Ovary (tissue), 9 donors: Measurements from ENCODE around the gene CDC14B. TPM values are rescaled to one million over a fixed set of nuclear protein-coding genes. Genes with fewer than 3 reads are reported as not detected.
A peak's percentile ranks its signal among the peaks of the same experiment; 100 is the strongest.

Experiments
- DNase-seq, 5 donors: peaks; one replicate each; pipeline ENCODE4 v3.0.0-alpha.2; 2019 to 2020
- H3K27ac ChIP-seq, 2 donors: fragments of 200-600 bp; one replicate each; pipeline versions ENCODE4 v1.5.1 to v1.8.0; 2019 to 2022
- H3K27me3 ChIP-seq: fragments of 200-600 bp; one replicate; pipeline ENCODE4 v1.8.0; 2022
- H3K36me3 ChIP-seq: fragments of 200-600 bp; sonication (generic); one replicate; pipeline ENCODE4 v1.5.1; 2019
- H3K4me1 ChIP-seq: one replicate; pipeline ENCODE4 v1.8.1; 2013; ENCODE audit warnings: mild to moderate bottlenecking, moderate library complexity; ENCODE audit not compliant: insufficient read depth
- H3K4me3 ChIP-seq: fragments of 200-600 bp; sonication (generic); one replicate; pipeline ENCODE4 v1.5.1; 2017
- H3K9me3 ChIP-seq, 2 donors: fragments of 200-600 bp in 1 of 2; sonication (generic) in 1 of 2; one replicate each; pipeline versions ENCODE4 v1.5.1 to v1.8.1; 2013 to 2019; ENCODE audit warnings: mild to moderate bottlenecking in 1 of 2, moderate library complexity in 1 of 2
- EP300 ChIP-seq: sonication (generic); formaldehyde crosslinking; IDR thresholded peaks from one replicate; pipeline ENCODE4 v1.6.1; 2017; ENCODE audit warnings: antibody characterized with exemption
- POLR2A ChIP-seq: fragments of 450-650 bp; IDR thresholded peaks from one replicate; pipeline ENCODE4 v1.6.1; 2017; ENCODE audit warnings: antibody characterized with exemption, mild to moderate bottlenecking, moderate library complexity
- WGBS, 3 donors: extraction: QIAGEN DNeasy Blood & Tissue Kit in 1 of 3; methylation state at CpG; one replicate each; pipeline versions ENCODE4 v1.1.5 to v1.1.7; 2013 to 2017; 5-methylcytosine and 5-hydroxymethylcytosine counted together
- intact Hi-C, 4 donors: fragments of 100-400 bp; cut with DNase I; formaldehyde crosslinking; loops; one replicate each; pipeline versions ENCODE4 v1.11.0 to v1.15.1; 2022 to 2023
- polyA plus RNA-seq, 2 donors: library from polyadenylated mRNA; stranded (reverse); fragments of 200-250 nt in 1 of 2; fragments of 350-450 nt in 1 of 2; fragmentation: Illumina TruSeq in 1 of 2; extraction: RNeasy Lipid Tissue Mini Kit (QIAGEN cat#74804) in 1 of 2; gene quantifications; one replicate each; pipeline ENCODE4 v1.2.3, GENCODE V29; 2013 to 2014
- total RNA-seq, 7 donors: library from RNA; depleted of rRNA in 2 of 7; stranded (reverse); fragments of >200 nt in 2 of 7; fragmentation: NEBNext Ultra II Directional in 3 of 7; extraction: Animal tissue kit (Norgen Biotek cat#: 25700) in 3 of 7; gene quantifications; one replicate each; pipeline versions ENCODE4 v1.1.0 to v1.2.4, GENCODE V29; 2016 to 2023
- TF ChIP-seq, protein P1 (sequence below), 3 donors: fragments of 450-650 bp in 2 of 3; fragments of 200-600 bp in 1 of 3; IDR thresholded peaks; one replicate each; pipeline versions ENCODE4 v1.5.1 to v1.8.0; 2016 to 2022; ENCODE audit warnings: antibody characterized with exemption in 3 of 3, mild to moderate bottlenecking in 1 of 3
- donor health status: DM: no; HTN: no; CAD: no; lungs with moderate emphysema.
- donor health status: DM: no; HTN: no; CAD: no.
- donor health status: Bipolar disorder and iron deficiency.
- donor health status: DM: yes; HTN: yes; CAD: no.
- donor health status: DM: no; HTN: no; CAD: no.
- donor health status: DM: yes; HTN: yes; CAD: no.

The CDC14B gene
- total and polyA plus RNA-seq, 9 donors = 5.9 to 15.3 (median 11.4) TPM

DNA sequence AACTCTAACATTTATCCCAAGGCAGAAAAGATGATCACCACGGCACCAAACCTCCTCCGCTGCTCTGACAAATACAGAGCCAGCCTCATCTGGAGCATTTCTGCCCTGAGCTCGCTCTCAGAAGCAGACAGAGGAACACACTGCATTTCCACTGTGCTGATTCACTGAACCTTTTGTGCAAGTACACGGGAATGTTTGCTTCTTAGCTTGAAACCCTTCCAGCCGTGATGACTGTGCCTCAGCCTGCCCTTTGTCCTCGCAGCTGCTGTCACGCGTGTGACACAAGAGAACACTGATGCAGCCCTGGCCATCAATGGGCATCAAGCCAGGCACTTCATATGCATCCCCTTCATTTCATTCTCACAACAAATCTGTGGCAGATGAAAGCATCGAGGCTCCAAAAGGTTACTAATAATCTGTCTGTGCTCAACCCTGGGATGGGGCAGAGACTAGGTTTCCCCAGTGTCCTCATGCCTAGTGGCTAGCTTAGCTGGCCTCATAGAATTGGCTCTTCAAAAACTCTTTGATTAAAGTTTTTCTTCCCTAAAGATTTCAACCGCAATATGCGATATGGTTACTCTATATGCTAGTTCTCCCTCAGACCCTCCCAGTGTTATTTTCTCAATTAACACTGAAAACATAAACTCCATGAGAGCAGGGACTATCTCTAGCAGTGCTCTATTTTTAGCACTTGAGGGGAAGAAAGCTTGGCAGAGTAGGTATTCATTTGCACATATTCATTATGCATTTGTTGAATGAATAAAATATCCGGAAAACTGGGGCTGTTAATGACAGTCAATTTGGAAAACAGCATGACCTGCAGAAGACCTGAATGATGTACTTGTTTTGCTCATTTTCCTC, 7.3 kb downstream of the CDC14B start:
- 38 to 43% (median 42%) methylated on average over 12 of the region's 12 CpGs for WGBS, 3 donors
- Histone ChIP-seq H3K4me3 (no peak overlapping the region), H3K27me3 (no peaks in the 10 kb centered on the region), H3K9me3 (no peaks in the 10 kb centered on the region), H3K27ac (no peak overlapping the region), H3K4me1 (no peaks in the 10 kb centered on the region), H3K36me3 (no peaks in the 10 kb centered on the region)
- TF ChIP-seq EP300 (no peak), POLR2A (no peak)
- TF ChIP-seq, protein P1, sequence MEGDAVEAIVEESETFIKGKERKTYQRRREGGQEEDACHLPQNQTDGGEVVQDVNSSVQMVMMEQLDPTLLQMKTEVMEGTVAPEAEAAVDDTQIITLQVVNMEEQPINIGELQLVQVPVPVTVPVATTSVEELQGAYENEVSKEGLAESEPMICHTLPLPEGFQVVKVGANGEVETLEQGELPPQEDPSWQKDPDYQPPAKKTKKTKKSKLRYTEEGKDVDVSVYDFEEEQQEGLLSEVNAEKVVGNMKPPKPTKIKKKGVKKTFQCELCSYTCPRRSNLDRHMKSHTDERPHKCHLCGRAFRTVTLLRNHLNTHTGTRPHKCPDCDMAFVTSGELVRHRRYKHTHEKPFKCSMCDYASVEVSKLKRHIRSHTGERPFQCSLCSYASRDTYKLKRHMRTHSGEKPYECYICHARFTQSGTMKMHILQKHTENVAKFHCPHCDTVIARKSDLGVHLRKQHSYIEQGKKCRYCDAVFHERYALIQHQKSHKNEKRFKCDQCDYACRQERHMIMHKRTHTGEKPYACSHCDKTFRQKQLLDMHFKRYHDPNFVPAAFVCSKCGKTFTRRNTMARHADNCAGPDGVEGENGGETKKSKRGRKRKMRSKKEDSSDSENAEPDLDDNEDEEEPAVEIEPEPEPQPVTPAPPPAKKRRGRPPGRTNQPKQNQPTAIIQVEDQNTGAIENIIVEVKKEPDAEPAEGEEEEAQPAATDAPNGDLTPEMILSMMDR (IDR thresholded peaks at IDR 0.05) = no peak
- intact Hi-C loops = no loop called here
- peak in 2 of 5 donors; percentile 9 to 23 for DNase-seq

DNA sequence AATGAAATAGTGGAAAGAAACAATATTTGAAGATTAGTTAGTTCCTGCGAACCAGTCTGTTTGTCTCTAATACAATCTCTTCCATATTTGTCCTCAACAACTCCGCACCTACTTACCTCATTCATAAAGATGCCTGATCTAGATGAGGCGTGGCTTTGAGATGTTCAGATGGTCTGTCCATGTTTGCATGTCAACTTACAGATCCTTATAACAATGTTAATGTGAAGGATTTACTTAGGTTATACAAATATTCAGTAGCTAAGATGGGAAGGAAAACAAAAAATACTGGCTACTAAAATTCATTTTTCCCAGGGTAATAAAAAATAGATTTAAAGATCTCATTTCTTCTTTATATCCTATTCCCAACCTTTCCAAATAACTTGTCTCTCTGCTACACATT, 8.3 kb downstream of the CDC14B start:
- Histone ChIP-seq H3K9me3 (no peaks in the 10 kb centered on the region), H3K27me3 (no peaks in the 10 kb centered on the region), H3K36me3 (no peaks in the 10 kb centered on the region), H3K27ac (no peak overlapping the region), H3K4me1 (no peaks in the 10 kb centered on the region), H3K4me3 (no peak overlapping the region)
- WGBS, 3 donors = 90 to 96% (median 93%) methylated on average over 3 of the region's 3 CpGs
- TF ChIP-seq POLR2A (no peak), EP300 (no peak)
- TF ChIP-seq, protein P1 (IDR thresholded peaks at IDR 0.05) = no peak
- intact Hi-C loops = no loop called here
- no peak for DNase-seq

DNA sequence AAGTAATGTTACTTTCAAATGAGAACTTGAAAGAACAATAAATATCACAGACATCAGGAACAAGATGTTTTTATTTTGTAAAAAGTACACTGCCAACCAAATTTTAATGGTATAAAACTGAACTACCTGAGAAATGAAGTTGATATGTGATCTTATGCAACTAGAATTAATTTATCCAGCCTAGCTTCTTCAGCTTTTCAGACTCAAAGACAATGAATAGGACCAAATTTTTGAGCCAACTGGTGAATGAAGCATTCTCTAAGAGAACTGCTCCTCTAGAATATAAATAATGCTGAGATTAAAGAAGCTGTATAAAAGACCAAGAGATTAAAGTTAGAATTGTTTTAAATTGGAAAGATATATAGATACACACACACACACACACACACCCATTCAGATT, 9.9 kb downstream of the CDC14B start:
- Histone ChIP-seq H3K27ac (no peak overlapping the region), H3K4me3 (no peak overlapping the region), H3K36me3 (no peaks in the 10 kb centered on the region), H3K4me1 (no peaks in the 10 kb centered on the region), H3K27me3 (no peaks in the 10 kb centered on the region), H3K9me3 (no peaks in the 10 kb centered on the region)
- DNase-seq = no peak
- intact Hi-C loops = no loop called here
- TF ChIP-seq EP300 = no peak
- no peak for TF ChIP-seq POLR2A
- TF ChIP-seq, protein P1 (IDR thresholded peaks at IDR 0.05) = no peak

DNA sequence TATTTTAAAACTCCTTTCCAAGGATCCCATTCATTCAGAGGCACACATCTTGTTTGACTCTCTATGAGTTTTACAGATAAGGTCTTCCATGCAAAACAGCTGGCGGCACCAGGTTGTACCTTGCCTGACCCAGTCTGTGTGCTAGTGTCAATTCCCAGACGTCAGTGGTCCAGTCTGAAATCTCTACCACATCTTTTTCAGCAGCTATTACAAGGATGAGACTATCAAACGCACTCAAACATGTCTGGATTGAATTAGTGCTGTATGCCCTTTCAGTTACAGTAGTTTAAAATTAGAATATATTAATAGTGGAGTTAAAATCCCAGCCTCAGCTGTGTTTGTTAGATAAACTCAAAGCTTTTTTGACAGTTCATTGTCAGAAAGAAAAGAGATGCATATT, 11.7 kb downstream of the CDC14B start:
- no peak for DNase-seq
- no peaks in the 10 kb centered on the region for H3K9me3 ChIP-seq
- intact Hi-C loops = no loop called here
- no peaks in the 10 kb centered on the region for H3K36me3 ChIP-seq
- H3K27ac ChIP-seq = no peak overlapping the region
- no peak for TF ChIP-seq EP300
- no peak overlapping the region for H3K4me3 ChIP-seq
- no peaks in the 10 kb centered on the region for H3K4me1 ChIP-seq
- H3K27me3 ChIP-seq = no peaks in the 10 kb centered on the region
- WGBS, 3 donors = 70 to 86% (median 81%) methylated on average over 3 of the region's 3 CpGs

DNA sequence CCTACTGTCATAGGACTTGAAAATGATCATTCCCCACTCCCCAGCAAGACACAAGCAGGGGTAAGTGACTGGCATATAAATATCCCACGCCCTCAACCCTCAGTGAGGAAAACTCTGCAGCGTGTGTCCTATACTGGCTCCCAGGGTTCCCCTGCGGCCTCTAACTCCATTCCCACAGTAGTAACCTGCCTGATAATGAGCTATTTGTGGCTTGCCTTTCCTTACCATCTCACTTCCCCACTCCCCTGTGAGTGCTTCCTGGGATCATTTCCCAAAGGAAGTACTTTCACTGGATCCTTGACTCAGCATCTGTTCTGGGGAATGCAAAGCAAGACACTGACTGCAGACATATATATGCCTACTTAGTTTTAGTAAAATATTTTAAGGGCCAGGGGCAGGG, 14.3 kb downstream of the CDC14B start:
- intact Hi-C loops = no loop called here
- TF ChIP-seq EP300 (no peak), POLR2A (no peak)
- TF ChIP-seq, protein P1 (IDR thresholded peaks at IDR 0.05) = no peak
- 87 to 92% (median 90%) methylated on average over 3 of the region's 3 CpGs for WGBS, 3 donors
- Histone ChIP-seq H3K27ac (no peak overlapping the region), H3K36me3 (no peaks in the 10 kb centered on the region), H3K4me1 (no peaks in the 10 kb centered on the region), H3K4me3 (no peak overlapping the region), H3K9me3 (no peaks in the 10 kb centered on the region), H3K27me3 (no peaks in the 10 kb centered on the region)
- no peak for DNase-seq
